Measurements from ENCODE around the gene PLCD4.

Gene PLCD4

GRCh38 chr2:218644721-218645120 is 37.0 kb downstream of the PLCD4 start:
- H3K79me2 ChIP-seq (ENCODE audit: insufficient read depth, low read length), result no peaks in the 10 kb centered on the region; the same call in 1 of the 2 replicates
- no peaks in the 10 kb centered on the region for H3K27me3 ChIP-seq (ENCODE audit: insufficient read depth, low read length, poor library complexity, severe bottlenecking)
- TF ChIP-seq CTCF (conservative IDR thresholded peaks at IDR 0.05; ENCODE audit: low read length) (no peak), EZH2phosphoT487 (IDR thresholded peaks at IDR 0.05; ENCODE audit: borderline replicate concordance) (no peak)
- no peak overlapping the region for H3K4me3 ChIP-seq (ENCODE audit: low read length, poor library complexity, severe bottlenecking)
- H3F3A ChIP-seq (ENCODE audit: low read depth), result no peaks in the 10 kb centered on the region
- peaks cover 62% of the 10 kb centered on the region; the same call in 1 of the 2 replicates for H3K36me3 ChIP-seq (ENCODE audit: insufficient read depth, low read length)
- no peaks in the 10 kb centered on the region for H3K9me2 ChIP-seq (replicated peaks; ENCODE audit: low read depth, low read length)
- no peak overlapping the region for H3K9ac ChIP-seq (ENCODE audit: low read depth, low read length, poor library complexity, severe bottlenecking)
- no peak overlapping the region for H2AFZ ChIP-seq (ENCODE audit: low read length)
- H3K4me1 ChIP-seq (ENCODE audit: insufficient read depth, low read length, poor library complexity, severe bottlenecking), result no peaks in the 10 kb centered on the region
- no peak overlapping the region for H3K4me2 ChIP-seq (ENCODE audit: low read depth, low read length, poor library complexity, severe bottlenecking)
- H3K9me3 ChIP-seq (ENCODE audit: insufficient read depth, low read depth, low read length), result no peaks in the 10 kb centered on the region
- H4K20me1 ChIP-seq (ENCODE audit: insufficient read depth, low read length, poor library complexity, severe bottlenecking), result no peaks in the 10 kb centered on the region

GRCh38 chr2:218645126-218645525 is 37.4 kb downstream of the PLCD4 start:
- H3K79me2 ChIP-seq (ENCODE audit: insufficient read depth, low read length), result no peaks in the 10 kb centered on the region; the same call in 1 of the 2 replicates
- H3K27me3 ChIP-seq (ENCODE audit: insufficient read depth, low read length, poor library complexity, severe bottlenecking), result no peaks in the 10 kb centered on the region
- peaks cover 63% of the 10 kb centered on the region; the same call in 1 of the 2 replicates for H3K36me3 ChIP-seq (ENCODE audit: insufficient read depth, low read length)
- H3F3A ChIP-seq (ENCODE audit: low read depth), result no peaks in the 10 kb centered on the region
- no peaks in the 10 kb centered on the region for H3K9me3 ChIP-seq (ENCODE audit: insufficient read depth, low read depth, low read length)
- H3K4me1 ChIP-seq (ENCODE audit: insufficient read depth, low read length, poor library complexity, severe bottlenecking), result no peaks in the 10 kb centered on the region
- no peaks in the 10 kb centered on the region for H4K20me1 ChIP-seq (ENCODE audit: insufficient read depth, low read length, poor library complexity, severe bottlenecking)
- TF ChIP-seq CTCF (conservative IDR thresholded peaks at IDR 0.05; ENCODE audit: low read length) (no peak), EZH2phosphoT487 (IDR thresholded peaks at IDR 0.05; ENCODE audit: borderline replicate concordance) (no peak)
- no peak overlapping the region for H3K9ac ChIP-seq (ENCODE audit: low read depth, low read length, poor library complexity, severe bottlenecking)
- H2AFZ ChIP-seq (ENCODE audit: low read length), result no peak overlapping the region
- H3K4me2 ChIP-seq (ENCODE audit: low read depth, low read length, poor library complexity, severe bottlenecking), result no peak overlapping the region
- no peaks in the 10 kb centered on the region for H3K9me2 ChIP-seq (replicated peaks; ENCODE audit: low read depth, low read length)
- no peak overlapping the region for H3K4me3 ChIP-seq (ENCODE audit: low read length, poor library complexity, severe bottlenecking)

GRCh38 chr2:218648088-218648786 is 40.5 kb downstream of the PLCD4 start:
- TF ChIP-seq CTCF (conservative IDR thresholded peaks at IDR 0.05; ENCODE audit: low read length) (peak; percentile 93), EZH2phosphoT487 (IDR thresholded peaks at IDR 0.05; ENCODE audit: borderline replicate concordance) (no peak)
- H3K9ac ChIP-seq (ENCODE audit: low read depth, low read length, poor library complexity, severe bottlenecking), result no peak overlapping the region
- no peaks in the 10 kb centered on the region for H3K27me3 ChIP-seq (ENCODE audit: insufficient read depth, low read length, poor library complexity, severe bottlenecking)
- no peaks in the 10 kb centered on the region for H3K4me1 ChIP-seq (ENCODE audit: insufficient read depth, low read length, poor library complexity, severe bottlenecking)
- H3K36me3 ChIP-seq (ENCODE audit: insufficient read depth, low read length), result peaks cover 68% of the 10 kb centered on the region; the same call in 1 of the 2 replicates
- H3F3A ChIP-seq (ENCODE audit: low read depth), result no peaks in the 10 kb centered on the region
- H2AFZ ChIP-seq (ENCODE audit: low read length), result no peak overlapping the region
- no peaks in the 10 kb centered on the region for H3K9me2 ChIP-seq (replicated peaks; ENCODE audit: low read depth, low read length)
- H3K79me2 ChIP-seq (ENCODE audit: insufficient read depth, low read length), result no peaks in the 10 kb centered on the region; the same call in 1 of the 2 replicates
- H3K4me2 ChIP-seq (ENCODE audit: low read depth, low read length, poor library complexity, severe bottlenecking), result no peak overlapping the region
- H4K20me1 ChIP-seq (ENCODE audit: insufficient read depth, low read length, poor library complexity, severe bottlenecking), result no peaks in the 10 kb centered on the region
- H3K9me3 ChIP-seq (ENCODE audit: insufficient read depth, low read depth, low read length), result no peaks in the 10 kb centered on the region
- no peak overlapping the region for H3K4me3 ChIP-seq (ENCODE audit: low read length, poor library complexity, severe bottlenecking)
